ENCODE data around the gene FEN1.

- TF ChIP-seq POLR2AphosphoS5 (IDR thresholded peaks at IDR 0.05), result no peak
- no peak for TF ChIP-seq CTCF (IDR thresholded peaks at IDR 0.05)
- no peak for TF ChIP-seq POLR2A (IDR thresholded peaks at IDR 0.05)
- no peak for TF ChIP-seq EP300 (IDR thresholded peaks at IDR 0.05)
These were observed 24.9 kb downstream of the FEN1 start for GRCh38 chr11:61817471-61818202.

Measured in stomach (tissue), 4 donors.